ENCODE results near the gene CST5. TPM values are rescaled to one million over a fixed set of nuclear protein-coding genes. Genes with fewer than 3 reads are reported as not detected.

CST5 gene
- total RNA-seq, 1 donor from 2014 or later: not detected

DNA sequence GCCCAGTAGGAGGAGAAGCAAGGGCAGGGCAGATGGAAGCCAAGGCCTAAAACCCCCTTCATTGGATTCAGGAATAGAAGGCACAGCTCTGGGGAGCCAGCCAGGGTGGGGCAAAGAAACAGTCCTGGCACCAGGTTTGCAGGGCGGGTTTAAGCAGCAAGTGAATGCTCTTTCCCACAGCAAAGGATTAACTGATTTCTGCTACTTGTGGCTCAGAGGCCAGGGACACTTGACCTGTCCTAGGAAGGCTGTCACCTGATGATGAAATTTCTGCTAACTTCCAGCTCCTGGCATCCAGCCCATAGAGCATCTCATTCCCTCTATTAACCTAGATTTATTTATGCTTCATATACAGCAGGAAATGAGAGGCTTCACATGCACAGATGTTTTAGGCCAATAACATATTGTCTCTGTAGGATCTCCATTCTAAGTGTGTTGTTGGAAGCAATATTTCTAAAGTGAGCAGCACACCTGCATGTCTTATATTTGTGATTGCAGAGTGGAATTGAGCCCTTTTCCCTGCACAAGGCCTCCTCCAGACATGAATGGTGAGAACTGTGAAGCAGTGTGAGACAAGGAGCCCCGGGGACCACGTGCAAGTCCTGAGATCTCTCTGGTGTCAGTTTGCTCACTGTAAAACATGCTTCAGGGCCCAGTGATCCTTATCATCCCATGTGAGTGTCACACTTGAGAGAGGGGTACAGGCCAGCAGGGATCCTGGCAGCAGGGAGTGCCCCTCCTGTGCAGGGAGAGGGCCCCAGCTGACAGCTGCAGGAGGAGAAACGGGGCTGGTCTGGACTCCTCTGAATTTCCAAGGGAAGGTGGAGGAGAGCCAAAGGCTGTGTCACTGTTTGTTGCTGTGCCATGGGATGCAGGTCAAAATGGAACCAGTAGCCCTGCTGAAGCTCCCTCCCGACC lies 41.1 kb upstream of the CST5 start:
- H3K27me3 Mint-ChIP-seq (ENCODE audit: insufficient read depth, low read depth): peaks cover 2% of the 10 kb centered on the region
- no peaks in the 10 kb centered on the region for H3K9me3 Mint-ChIP-seq
- H3K27ac ChIP-seq: no peak overlapping the region
- DNase-seq (ENCODE audit: low spot score): no peak
- H3F3A ChIP-seq (ENCODE audit: low read depth): no peaks in the 10 kb centered on the region
- H4K20me1 ChIP-seq (ENCODE audit: low read depth): no peaks in the 10 kb centered on the region
- H3K9ac ChIP-seq: no peak overlapping the region
- H3K4me3 ChIP-seq: no peak overlapping the region
- H3K4me3 Mint-ChIP-seq: no peak overlapping the region
- no peaks in the 10 kb centered on the region for H3K9me3 ChIP-seq (ENCODE audit: low read depth)
- no peaks in the 10 kb centered on the region for H3K79me2 ChIP-seq (ENCODE audit: low read depth)
- no peaks in the 10 kb centered on the region for H3K27me3 ChIP-seq
- peaks cover 18% of the 10 kb centered on the region for H3K4me1 Mint-ChIP-seq
- no peak overlapping the region for H3K4me2 ChIP-seq
- no peaks in the 10 kb centered on the region for H3K36me3 ChIP-seq
- no peaks in the 10 kb centered on the region for H3K36me3 Mint-ChIP-seq
- H2AFZ ChIP-seq (replicated peaks): no peak overlapping the region
- H3K4me1 ChIP-seq: no peaks in the 10 kb centered on the region
- no peak for TF ChIP-seq EZH2phosphoT487 (IDR thresholded peaks at IDR 0.05)
- TF ChIP-seq, protein P1, sequence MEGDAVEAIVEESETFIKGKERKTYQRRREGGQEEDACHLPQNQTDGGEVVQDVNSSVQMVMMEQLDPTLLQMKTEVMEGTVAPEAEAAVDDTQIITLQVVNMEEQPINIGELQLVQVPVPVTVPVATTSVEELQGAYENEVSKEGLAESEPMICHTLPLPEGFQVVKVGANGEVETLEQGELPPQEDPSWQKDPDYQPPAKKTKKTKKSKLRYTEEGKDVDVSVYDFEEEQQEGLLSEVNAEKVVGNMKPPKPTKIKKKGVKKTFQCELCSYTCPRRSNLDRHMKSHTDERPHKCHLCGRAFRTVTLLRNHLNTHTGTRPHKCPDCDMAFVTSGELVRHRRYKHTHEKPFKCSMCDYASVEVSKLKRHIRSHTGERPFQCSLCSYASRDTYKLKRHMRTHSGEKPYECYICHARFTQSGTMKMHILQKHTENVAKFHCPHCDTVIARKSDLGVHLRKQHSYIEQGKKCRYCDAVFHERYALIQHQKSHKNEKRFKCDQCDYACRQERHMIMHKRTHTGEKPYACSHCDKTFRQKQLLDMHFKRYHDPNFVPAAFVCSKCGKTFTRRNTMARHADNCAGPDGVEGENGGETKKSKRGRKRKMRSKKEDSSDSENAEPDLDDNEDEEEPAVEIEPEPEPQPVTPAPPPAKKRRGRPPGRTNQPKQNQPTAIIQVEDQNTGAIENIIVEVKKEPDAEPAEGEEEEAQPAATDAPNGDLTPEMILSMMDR (IDR thresholded peaks at IDR 0.05): no peak
- no peak for TF ChIP-seq EZH2 (IDR thresholded peaks at IDR 0.05)
- peak overlapping the region; percentile 63 for H3K27ac Mint-ChIP-seq

DNA sequence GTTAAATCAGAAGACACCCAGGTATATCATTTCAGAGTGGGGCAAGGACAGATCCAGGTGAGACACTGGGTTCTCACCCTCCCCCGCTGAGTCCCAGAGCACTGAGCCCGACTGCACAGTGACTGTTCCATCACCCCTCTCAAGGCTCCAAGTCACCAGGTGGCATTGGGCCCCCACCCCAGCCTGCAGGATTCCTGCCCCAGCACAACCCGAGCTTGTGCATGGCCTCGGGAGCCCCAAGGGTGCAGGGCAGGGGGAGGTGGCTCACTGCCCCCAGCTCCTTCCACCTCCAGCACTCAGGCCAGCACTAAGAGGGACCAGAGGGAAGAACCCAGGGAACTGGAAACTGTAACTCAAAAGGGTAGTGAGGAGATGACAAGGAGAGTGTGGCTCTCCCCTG lies 39.3 kb upstream of the CST5 start:
- Histone ChIP-seq H3K9me3 (ENCODE audit: low read depth) (no peaks in the 10 kb centered on the region), H3K9ac (no peak overlapping the region), H3K27ac (no peak overlapping the region), H4K20me1 (ENCODE audit: low read depth) (no peaks in the 10 kb centered on the region), H3K79me2 (ENCODE audit: low read depth) (no peaks in the 10 kb centered on the region), H3K4me2 (no peak overlapping the region), H3K4me1 (no peaks in the 10 kb centered on the region), H3K27me3 (no peaks in the 10 kb centered on the region), H3K36me3 (no peaks in the 10 kb centered on the region), H3K4me3 (no peak overlapping the region), H2AFZ (replicated peaks) (no peak overlapping the region), H3F3A (ENCODE audit: low read depth) (no peaks in the 10 kb centered on the region)
- Mint-ChIP-seq H3K36me3 (no peaks in the 10 kb centered on the region), H3K9me3 (no peaks in the 10 kb centered on the region), H3K4me3 (no peak overlapping the region), H3K4me1 (peaks cover 18% of the 10 kb centered on the region), H3K27me3 (ENCODE audit: insufficient read depth, low read depth) (peaks cover 2% of the 10 kb centered on the region), H3K27ac (no peak overlapping the region)
- TF ChIP-seq EZH2phosphoT487 (IDR thresholded peaks at IDR 0.05) (no peak), EZH2 (IDR thresholded peaks at IDR 0.05) (no peak)
- TF ChIP-seq, protein P1 (IDR thresholded peaks at IDR 0.05): no peak
- no peak for DNase-seq (ENCODE audit: low spot score)

DNA sequence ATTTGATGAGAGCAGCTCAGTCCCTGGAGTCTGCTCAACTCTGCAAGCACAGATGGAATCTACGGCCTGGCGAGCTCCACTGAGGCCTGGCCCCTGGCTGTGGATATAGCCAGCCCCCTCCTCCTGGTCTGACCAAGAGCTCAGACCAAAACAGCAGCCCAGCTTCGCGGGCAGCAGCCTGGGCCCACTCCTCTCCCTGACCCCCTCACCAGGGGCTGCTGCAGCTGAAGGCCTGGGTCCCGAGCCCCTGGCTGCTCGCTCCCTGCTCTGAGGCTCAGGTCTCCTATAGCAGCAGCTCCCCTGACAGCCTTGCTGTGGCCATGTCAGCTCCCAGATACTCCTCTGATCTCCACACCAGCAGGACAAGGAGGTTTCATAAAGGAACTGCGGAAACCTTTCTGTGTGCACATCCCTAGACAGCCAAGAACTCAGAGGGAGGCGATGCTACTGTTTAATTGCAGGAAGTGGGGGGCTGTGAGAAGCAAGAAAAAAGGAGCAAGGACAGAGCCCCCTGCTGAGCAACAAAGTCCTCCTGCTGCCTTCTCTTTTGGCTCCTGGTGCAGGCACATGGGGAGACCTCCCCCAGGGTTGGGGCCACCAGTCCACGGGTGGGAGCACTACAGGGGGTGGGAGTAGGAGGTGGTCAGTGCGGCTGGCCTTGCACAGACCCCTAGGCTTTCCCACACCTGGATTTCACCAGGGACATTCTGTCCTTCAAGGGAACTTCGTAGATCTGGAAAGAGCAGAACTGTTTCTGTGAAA lies 38.7 kb upstream of the CST5 start:
- Histone ChIP-seq H3K79me2 (ENCODE audit: low read depth) (no peaks in the 10 kb centered on the region), H4K20me1 (ENCODE audit: low read depth) (no peaks in the 10 kb centered on the region), H3K4me2 (no peak overlapping the region), H3K4me3 (no peak overlapping the region), H3F3A (ENCODE audit: low read depth) (no peaks in the 10 kb centered on the region), H3K9ac (no peak overlapping the region), H3K27me3 (no peaks in the 10 kb centered on the region), H3K9me3 (ENCODE audit: low read depth) (no peaks in the 10 kb centered on the region), H3K36me3 (no peaks in the 10 kb centered on the region), H3K27ac (no peak overlapping the region), H2AFZ (replicated peaks) (peak overlapping the region; percentile 26), H3K4me1 (no peaks in the 10 kb centered on the region)
- Mint-ChIP-seq H3K27me3 (ENCODE audit: insufficient read depth, low read depth) (peaks cover 2% of the 10 kb centered on the region), H3K4me3 (no peak overlapping the region), H3K36me3 (no peaks in the 10 kb centered on the region), H3K27ac (no peak overlapping the region), H3K4me1 (peaks cover 18% of the 10 kb centered on the region), H3K9me3 (peaks cover 2% of the 10 kb centered on the region)
- TF ChIP-seq, protein P1 (IDR thresholded peaks at IDR 0.05): no peak
- no peak for TF ChIP-seq EZH2phosphoT487 (IDR thresholded peaks at IDR 0.05)
- no peak for TF ChIP-seq EZH2 (IDR thresholded peaks at IDR 0.05)
- DNase-seq (ENCODE audit: low spot score): no peak

Data from neural progenitor cell (in vitro differentiated cells).